Mesenchymal stem cell (in vitro differentiated cells and primary cell): ENCODE results near the gene C20orf202.
A peak's percentile ranks its signal among the peaks of the same experiment; 100 is the strongest.

Source experiments
- DNase-seq: peaks from one replicate; pipeline ENCODE4 v3.0.0-alpha.2; 2013
- H2AFZ ChIP-seq: one replicate; pipeline ENCODE4 v1.6.1; 2013; ENCODE audit warnings: low read depth, mild to moderate bottlenecking, control low read depth, inconsistent platforms, low read length, moderate library complexity
- H2AK5ac ChIP-seq: 2 replicates; pipeline ENCODE4 v1.6.1; 2013; ENCODE audit warnings: low read length, moderate library complexity, mild to moderate bottlenecking, inconsistent platforms; ENCODE audit not compliant: severe bottlenecking
- H2BK120ac ChIP-seq: one replicate; pipeline ENCODE4 v1.6.1; 2013; ENCODE audit warnings: low read depth, mild to moderate bottlenecking, inconsistent platforms, low read length, moderate library complexity
- H2BK12ac ChIP-seq, 2 experiments: one replicate each; pipeline ENCODE4 v1.6.1; 2013; ENCODE audit warnings: inconsistent platforms in 2 of 2, low read length in 2 of 2, mild to moderate bottlenecking in 2 of 2, moderate library complexity in 2 of 2, control low read depth in 1 of 2
- H2BK15ac ChIP-seq: one replicate; pipeline ENCODE4 v1.6.1; 2013; ENCODE audit warnings: mild to moderate bottlenecking, low read depth, inconsistent platforms; ENCODE audit not compliant: poor library complexity, severe bottlenecking
- H2BK5ac ChIP-seq: 2 replicates; pipeline ENCODE4 v1.6.1; 2013; ENCODE audit warnings: low read depth, mild to moderate bottlenecking, low read length, control low read depth, inconsistent platforms; ENCODE audit not compliant: poor library complexity, severe bottlenecking
- H3K14ac ChIP-seq, 2 experiments: one replicate each; pipeline ENCODE4 v1.6.1; 2013; ENCODE audit warnings: inconsistent platforms in 2 of 2, low read length in 2 of 2, control low read depth in 1 of 2, mild to moderate bottlenecking in 1 of 2, moderate library complexity in 1 of 2
- H3K18ac ChIP-seq, 2 experiments: one replicate each; pipeline ENCODE4 v1.6.1; 2013; ENCODE audit warnings: inconsistent platforms in 2 of 2, low read length in 2 of 2, control low read depth in 1 of 2, low read depth in 1 of 2, mild to moderate bottlenecking in 1 of 2
- H3K23ac ChIP-seq, 2 experiments: one replicate each; pipeline ENCODE4 v1.6.1; 2013; ENCODE audit warnings: inconsistent platforms in 2 of 2, low read length in 2 of 2, mild to moderate bottlenecking in 2 of 2, moderate library complexity in 2 of 2, control low read depth in 1 of 2
- H3K27ac ChIP-seq: 2 replicates; pipeline ENCODE4 v1.5.1; 2013; ENCODE audit warnings: mild to moderate bottlenecking, moderate library complexity, low read length, control low read depth, inconsistent platforms; ENCODE audit not compliant: poor library complexity, severe bottlenecking
- H3K27me3 ChIP-seq, 2 experiments: 2 replicates each; pipeline versions ENCODE4 v1.6.1 to v1.7.0; 2013; ENCODE audit warnings: low read length in 2 of 2, mild to moderate bottlenecking in 2 of 2, moderate library complexity in 2 of 2, control low read depth in 1 of 2, inconsistent platforms in 1 of 2; ENCODE audit not compliant: control insufficient read depth in 1 of 2, insufficient read depth in 1 of 2
- H3K36me3 ChIP-seq, 2 experiments: 2 replicates each; pipeline versions ENCODE4 v1.6.1 to v1.7.0; 2013; ENCODE audit warnings: low read length in 2 of 2, control low read depth in 1 of 2, inconsistent platforms in 1 of 2, low read depth in 1 of 2, mild to moderate bottlenecking in 1 of 2; ENCODE audit not compliant: insufficient read depth in 2 of 2, control insufficient read depth in 1 of 2
- H3K4ac ChIP-seq, 2 experiments: one replicate each; pipeline ENCODE4 v1.6.1; 2013; ENCODE audit warnings: inconsistent platforms in 2 of 2, low read length in 2 of 2, mild to moderate bottlenecking in 2 of 2, moderate library complexity in 2 of 2, control low read depth in 1 of 2, low read depth in 1 of 2
- H3K4me1 ChIP-seq: 2 replicates; pipeline ENCODE4 v1.6.1; 2013; ENCODE audit warnings: low read depth, low read length, control low read depth; ENCODE audit not compliant: control insufficient read depth, insufficient read depth
- H3K4me2 ChIP-seq: 2 replicates; pipeline ENCODE4 v1.6.1; 2013; ENCODE audit warnings: low read length, mild to moderate bottlenecking, inconsistent platforms; ENCODE audit not compliant: poor library complexity, severe bottlenecking
- H3K4me3 ChIP-seq, 2 experiments: 2 replicates each; pipeline versions ENCODE4 v1.5.1 to v1.7.0; 2013; ENCODE audit warnings: low read length in 2 of 2, mild to moderate bottlenecking in 2 of 2, control low read depth in 1 of 2, low read depth in 1 of 2; ENCODE audit not compliant: insufficient read depth in 1 of 2
- H3K79me1 ChIP-seq: replicated peaks from 2 replicates; pipeline ENCODE4 v1.6.1; 2013; ENCODE audit warnings: mild to moderate bottlenecking, control low read depth, low read length, inconsistent platforms; ENCODE audit not compliant: poor library complexity, severe bottlenecking
- H3K9ac ChIP-seq: 2 replicates; pipeline ENCODE4 v1.7.0; 2013; ENCODE audit warnings: mild to moderate bottlenecking, low read length, moderate library complexity
- H3K9me3 ChIP-seq: 2 replicates; pipeline ENCODE4 v1.7.0; 2013; ENCODE audit warnings: mild to moderate bottlenecking, low read length; ENCODE audit not compliant: control insufficient read depth
- H4K8ac ChIP-seq: one replicate; pipeline ENCODE4 v1.6.1; 2013; ENCODE audit warnings: inconsistent platforms, mild to moderate bottlenecking, low read length, moderate library complexity
- H4K91ac ChIP-seq: one replicate; pipeline ENCODE4 v1.6.1; 2013; ENCODE audit warnings: mild to moderate bottlenecking, low read length, inconsistent platforms
- WGBS: methylation state at CpG from one replicate; pipeline ENCODE4 v1.1.7; 2013; ENCODE audit warnings: mixed read lengths; 5-methylcytosine and 5-hydroxymethylcytosine counted together

Gene C20orf202

DNA sequence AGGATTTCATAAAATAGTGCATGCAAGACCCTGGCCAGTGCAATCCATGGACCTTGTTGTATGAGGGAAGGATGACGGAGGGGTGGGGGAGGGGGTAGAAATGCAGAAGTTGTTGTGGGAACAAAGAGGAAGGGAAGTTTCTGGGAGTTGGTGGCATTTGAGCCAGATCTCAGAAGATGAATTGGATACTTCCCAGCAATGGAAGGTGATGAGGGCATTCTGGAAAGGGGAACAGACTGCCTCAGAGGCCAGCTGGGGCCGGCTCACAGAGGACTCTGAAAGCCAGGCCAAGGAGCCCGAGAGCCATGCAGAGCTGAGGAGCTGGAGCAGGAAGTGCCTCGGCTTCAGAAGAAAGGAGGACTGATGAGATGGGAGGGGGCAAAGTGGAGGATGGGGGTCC is 21.1 kb upstream of the C20orf202 start:
- Histone ChIP-seq H3K18ac (no peak overlapping the region), H4K8ac (no peak overlapping the region), H3K79me1 (no peaks in the 10 kb centered on the region), H2BK15ac (no peak overlapping the region), H3K27me3 (peaks cover 37 to 41% of the 10 kb centered on the region in 2 experiments), H2BK5ac (no peak overlapping the region), H3K4me1 (peaks cover 16% of the 10 kb centered on the region), H2AK5ac (no peak overlapping the region), H3K36me3 (peaks cover 0 to 5% of the 10 kb centered on the region in 2 experiments), H3K27ac (no peak overlapping the region), H2AFZ (no peak overlapping the region), H3K4ac (no peak overlapping the region), H3K14ac (no peak overlapping the region), H3K9ac (no peak overlapping the region), H4K91ac (no peak overlapping the region), H3K4me2 (no peak overlapping the region), H3K9me3 (no peaks in the 10 kb centered on the region), H2BK12ac (no peak overlapping the region), H3K23ac (no peak overlapping the region), H2BK120ac (no peak overlapping the region), H3K4me3 (no peak overlapping the region)
- DNase-seq = no peak
- WGBS = 78% methylated on average over 4 of the region's 4 CpGs

DNA sequence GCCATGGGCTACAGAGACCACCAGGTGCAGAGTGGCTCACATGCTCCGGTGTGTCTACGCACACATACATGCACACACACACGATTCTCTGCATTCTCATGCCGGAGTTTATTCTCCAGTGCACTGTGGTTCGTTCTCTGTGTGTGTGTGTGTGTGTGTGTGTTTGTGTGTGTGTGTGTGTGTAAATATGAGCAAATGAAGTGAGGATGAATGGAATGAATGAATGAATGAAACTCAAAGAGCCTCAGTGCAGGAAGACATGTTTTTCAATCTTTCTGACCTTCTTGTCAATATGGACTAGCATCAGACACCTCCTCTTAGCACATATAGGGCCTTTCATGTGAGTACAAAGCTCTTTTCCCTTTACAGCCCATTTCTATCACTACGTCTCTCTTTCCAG is 20.1 kb upstream of the C20orf202 start:
- Histone ChIP-seq H2BK12ac (no peak overlapping the region), H3K4ac (no peak overlapping the region), H2BK120ac (no peak overlapping the region), H2AFZ (no peak overlapping the region), H3K36me3 (peaks cover 0 to 5% of the 10 kb centered on the region in 2 experiments), H3K27me3 (peaks cover 46 to 50% of the 10 kb centered on the region in 2 experiments), H3K18ac (no peak overlapping the region), H3K9me3 (no peaks in the 10 kb centered on the region), H2AK5ac (no peak overlapping the region), H3K14ac (no peak overlapping the region), H3K4me1 (peaks cover 16% of the 10 kb centered on the region), H2BK5ac (no peak overlapping the region), H3K27ac (no peak overlapping the region), H4K91ac (no peak overlapping the region), H3K9ac (no peak overlapping the region), H3K79me1 (no peaks in the 10 kb centered on the region), H3K4me2 (no peak overlapping the region), H3K23ac (no peak overlapping the region), H3K4me3 (no peak overlapping the region), H4K8ac (no peak overlapping the region), H2BK15ac (no peak overlapping the region)
- DNase-seq = no peak
- WGBS = 91% methylated on average over 6 of the region's 6 CpGs

DNA sequence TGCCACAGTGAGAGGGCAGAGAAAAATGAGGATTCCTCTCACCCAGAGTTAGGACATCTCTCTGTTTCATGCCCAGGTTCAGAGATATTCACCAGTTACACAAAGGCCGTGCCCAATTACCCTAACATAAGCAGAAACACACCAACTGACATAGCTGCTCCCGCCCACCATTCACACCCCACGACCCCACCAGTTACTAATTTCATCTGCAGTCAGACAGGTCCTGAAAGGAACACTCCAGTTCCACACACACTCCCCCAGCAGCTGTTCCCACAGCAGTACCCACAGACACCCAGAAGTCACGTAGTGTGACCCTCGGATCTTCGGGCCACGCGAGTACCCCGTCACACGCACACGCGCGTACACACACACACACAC is 19.0 kb upstream of the C20orf202 start:
- H2BK5ac ChIP-seq = no peak overlapping the region
- no peak overlapping the region for H3K14ac ChIP-seq
- no peak overlapping the region for H3K4me3 ChIP-seq

DNA sequence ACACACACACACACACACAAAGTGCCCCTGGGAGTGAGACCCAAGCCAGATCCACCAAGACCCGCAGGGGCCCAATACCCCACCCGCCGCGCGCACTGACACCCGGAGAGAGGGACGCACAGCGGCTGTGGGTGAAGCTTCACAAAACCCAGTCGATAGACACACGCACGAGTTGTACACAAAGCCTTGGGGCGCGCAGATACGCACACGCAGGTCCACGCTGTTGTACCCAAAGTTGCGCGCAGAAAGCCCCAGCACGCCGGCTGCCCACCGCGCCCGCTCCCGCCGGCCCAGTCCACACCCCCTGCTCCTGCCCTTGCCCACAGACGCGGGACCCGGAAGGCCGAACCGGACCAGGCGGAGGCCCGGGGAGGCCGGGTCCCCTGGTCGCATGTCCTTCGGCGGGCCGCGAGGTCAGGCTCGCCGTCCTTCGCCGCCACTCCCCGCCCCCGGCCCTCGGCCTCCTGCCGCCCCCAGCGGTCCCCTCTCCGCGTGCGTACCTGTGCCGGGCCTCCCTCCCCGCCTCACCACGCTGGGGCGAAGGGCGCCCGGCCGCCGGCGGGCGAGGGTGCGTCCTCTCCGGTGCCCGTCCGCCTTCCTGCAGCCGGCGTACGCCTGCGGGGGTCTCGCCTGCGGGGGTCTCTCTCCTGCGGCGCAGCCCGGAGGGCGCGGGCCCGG is 18.5 kb upstream of the C20orf202 start, which contains the start of gene TMEM74B:
Gene TMEM74B (minus strand): TSS at position 344 of the 678 bp plus-strand sequence. CDS start 1,180 bp downstream, outside the sequence.
- H3K23ac ChIP-seq = no peak within 1 kb of the TSS
- no peak within 1 kb of the TSS for H3K27ac ChIP-seq
- no peak within 1 kb of the TSS for H2BK12ac ChIP-seq
- peaks cover 0 to 5% of the 10 kb centered on the region in 2 experiments for H3K36me3 ChIP-seq
- H3K14ac ChIP-seq = no peak within 1 kb of the TSS
- no peak within 1 kb of the TSS for H3K9ac ChIP-seq
- H2AK5ac ChIP-seq = no peak within 1 kb of the TSS
- peak within 1 kb of the TSS; percentile 37 to 57 for H3K4me3 ChIP-seq
- H4K91ac ChIP-seq = no peak within 1 kb of the TSS
- H3K18ac ChIP-seq = peak within 1 kb of the TSS in 1 of 2 experiments; percentile 24
- H4K8ac ChIP-seq = no peak within 1 kb of the TSS
- no peak within 1 kb of the TSS for H2AFZ ChIP-seq
- peak within 1 kb of the TSS; percentile 93 for H3K4me2 ChIP-seq
- peaks cover 60 to 63% of the 10 kb centered on the region in 2 experiments for H3K27me3 ChIP-seq
- no peaks in the 10 kb centered on the region for H3K79me1 ChIP-seq
- H2BK15ac ChIP-seq = peak within 1 kb of the TSS; percentile 76
- H3K9me3 ChIP-seq = no peaks in the 10 kb centered on the region
- DNase-seq = peak; percentile 18
- H2BK5ac ChIP-seq = no peak within 1 kb of the TSS
- 3% methylated on average over 47 of the region's 76 CpGs for WGBS
- H3K4me1 ChIP-seq = peaks cover 18% of the 10 kb centered on the region
- no peak within 1 kb of the TSS for H2BK120ac ChIP-seq
- H3K4ac ChIP-seq = no peak within 1 kb of the TSS

More for the DNA sequence above, 19.0 kb upstream of the C20orf202 start:
- no peaks in the 10 kb centered on the region for H3K79me1 ChIP-seq
- H4K91ac ChIP-seq = no peak overlapping the region
- no peak overlapping the region for H2AK5ac ChIP-seq
- H3K36me3 ChIP-seq = peaks cover 0 to 5% of the 10 kb centered on the region in 2 experiments
- no peak overlapping the region for H3K4ac ChIP-seq
- no peak overlapping the region for H2BK120ac ChIP-seq
- H2BK12ac ChIP-seq = no peak overlapping the region
- no peak overlapping the region for H3K4me2 ChIP-seq
- H4K8ac ChIP-seq = no peak overlapping the region
- peaks cover 18% of the 10 kb centered on the region for H3K4me1 ChIP-seq
- no peak overlapping the region for H3K9ac ChIP-seq
- no peak overlapping the region for H3K23ac ChIP-seq
- H2AFZ ChIP-seq = no peak overlapping the region
- H3K18ac ChIP-seq = no peak overlapping the region
- peaks cover 55 to 58% of the 10 kb centered on the region in 2 experiments for H3K27me3 ChIP-seq
- no peaks in the 10 kb centered on the region for H3K9me3 ChIP-seq
- no peak overlapping the region for H3K27ac ChIP-seq
- DNase-seq = no peak
- H2BK15ac ChIP-seq = no peak overlapping the region
- WGBS = 65% methylated on average over 6 of the region's 13 CpGs
